Vagina (tissue), 2 donors: ENCODE data around the gene KCTD17.

Experiments
- CTCF ChIP-seq, 3 experiments: fragments of 450-650 bp in 2 of 3; fragments of 200-600 bp in 1 of 3; sonication (generic) in 1 of 3; IDR thresholded peaks; one replicate each; pipeline ENCODE4 v1.5.1; 2017 to 2019; ENCODE audit warnings: antibody characterized with exemption in 3 of 3, mild to moderate bottlenecking in 2 of 3, moderate library complexity in 2 of 3
- POLR2AphosphoS5 ChIP-seq, 2 donors: sonication (generic); formaldehyde crosslinking; IDR thresholded peaks; one replicate each; pipeline ENCODE4 v1.9.0; 2017; ENCODE audit warnings: antibody characterized with exemption in 2 of 2, mild to moderate bottlenecking in 2 of 2, low read depth in 1 of 2; ENCODE audit not compliant: insufficient read depth in 1 of 2

GRCh38 chr22:37069719-37070118 is 18.2 kb downstream of the KCTD17 start:
- TF ChIP-seq POLR2AphosphoS5 (IDR thresholded peaks at IDR 0.05; ENCODE audit: insufficient read depth in 1 of 2, low read depth in 1 of 2) (no peak), CTCF (IDR thresholded peaks at IDR 0.05) (no peak)
